Left lung (tissue), 10 donors: ENCODE results near the gene CLIP1. TPM values are rescaled to one million over a fixed set of nuclear protein-coding genes. Genes with fewer than 3 reads are reported as not detected.

ENCODE experiments used
- ATAC-seq: fragments of 200-7000 bp; cut with Tn5 transposase; one replicate; pipeline ENCODE4 v1.9.1; 2020; ENCODE audit warnings: moderate library complexity
- DNase-seq, 4 donors: peaks; one replicate each; pipeline ENCODE4 v3.0.0-alpha.2; 2013 to 2020
- H3K27ac ChIP-seq, 2 donors: fragments of 200-600 bp; sonication (generic) in 1 of 2; one replicate each; pipeline versions ENCODE4 v1.5.0 to v1.8.0; 2020 to 2021
- H3K27me3 ChIP-seq, 2 donors: fragments of 200-600 bp; sonication (generic) in 1 of 2; one replicate each; pipeline versions ENCODE4 v1.5.0 to v1.8.0; 2020 to 2021
- H3K36me3 ChIP-seq, 2 donors: fragments of 200-600 bp; sonication (generic) in 1 of 2; one replicate each; pipeline versions ENCODE4 v1.5.0 to v1.8.0; 2020 to 2021
- H3K4me1 ChIP-seq, 2 donors: fragments of 200-600 bp; one replicate each; pipeline ENCODE4 v1.8.0; 2021
- H3K4me3 ChIP-seq, 2 donors: fragments of 200-600 bp; sonication (generic) in 1 of 2; one replicate each; pipeline versions ENCODE4 v1.5.0 to v1.8.0; 2020 to 2021; ENCODE audit warnings: mild to moderate bottlenecking in 1 of 2
- H3K9me3 ChIP-seq, 2 donors: fragments of 200-600 bp; sonication (generic) in 1 of 2; one replicate each; pipeline versions ENCODE4 v1.5.0 to v1.8.0; 2020 to 2021
- intact Hi-C, 2 donors: fragments of 100-400 bp; cut with DNase I; formaldehyde crosslinking; loops; one replicate each; pipeline versions ENCODE4 v1.11.2 to v1.14.2; 2022
- polyA plus RNA-seq, 6 donors: library from polyadenylated mRNA; unstranded; fragments of 120-200 nt; gene quantifications; one replicate each; pipeline ENCODE4 v1.2.1, GENCODE V29; 2013; ENCODE audit not compliant: insufficient read length in 6 of 6
- total RNA-seq, 2 donors: library from RNA; stranded (reverse); fragmentation: NEBNext Ultra II Directional; extraction: Animal tissue kit (Norgen Biotek cat#: 25700); gene quantifications; one replicate each; pipeline ENCODE4 v1.2.1, GENCODE V29; 2021
- TF ChIP-seq, protein P1 (sequence below), 2 donors: fragments of 200-600 bp; sonication (generic) in 1 of 2; IDR thresholded peaks; one replicate each; pipeline versions ENCODE4 v1.5.0 to v1.8.0; 2021; ENCODE audit warnings: antibody characterized with exemption in 2 of 2
- donor health status: DM: no; HTN: yes; CAD: no.
- donor health status: DM: no; HTN: no; CAD: no.

The CLIP1 gene
- total and polyA plus RNA-seq, 8 donors: 31.2 to 104 (median 33.4) TPM

DNA sequence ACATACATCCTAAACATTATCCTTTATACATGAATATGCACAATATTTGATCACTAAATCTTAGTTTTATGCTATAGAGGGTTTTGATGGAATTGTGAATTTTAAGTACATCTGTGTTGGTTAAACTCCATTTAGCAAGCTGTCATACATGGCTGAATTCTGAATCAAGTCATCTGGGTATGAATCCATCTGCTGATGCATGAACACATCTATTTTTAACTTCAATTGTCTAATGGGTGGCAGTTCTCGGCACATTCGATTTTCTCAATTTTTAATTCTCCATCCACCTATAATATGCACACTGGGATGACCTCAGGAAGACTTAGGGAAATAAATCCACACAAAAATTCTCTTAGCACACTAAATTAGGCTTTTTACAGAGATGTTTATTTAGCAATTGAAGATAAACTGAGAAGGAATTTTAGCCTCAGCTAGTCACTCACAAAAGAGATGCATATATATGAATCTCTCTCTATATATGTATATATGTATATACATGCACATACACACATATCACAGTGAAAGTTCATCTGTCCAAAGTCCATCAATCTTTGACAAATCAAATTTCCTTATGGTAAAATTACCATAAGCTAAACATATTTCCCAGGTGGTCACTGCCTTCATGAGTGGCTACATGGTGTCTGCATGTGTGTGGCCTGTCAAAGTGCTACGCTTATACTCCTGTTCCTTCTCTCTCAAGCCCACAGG lies 111.7 kb downstream of the CLIP1 start:
- no peaks in the 10 kb centered on the region for H3K27me3 ChIP-seq
- no peak overlapping the region for H3K4me3 ChIP-seq
- TF ChIP-seq, protein P1, sequence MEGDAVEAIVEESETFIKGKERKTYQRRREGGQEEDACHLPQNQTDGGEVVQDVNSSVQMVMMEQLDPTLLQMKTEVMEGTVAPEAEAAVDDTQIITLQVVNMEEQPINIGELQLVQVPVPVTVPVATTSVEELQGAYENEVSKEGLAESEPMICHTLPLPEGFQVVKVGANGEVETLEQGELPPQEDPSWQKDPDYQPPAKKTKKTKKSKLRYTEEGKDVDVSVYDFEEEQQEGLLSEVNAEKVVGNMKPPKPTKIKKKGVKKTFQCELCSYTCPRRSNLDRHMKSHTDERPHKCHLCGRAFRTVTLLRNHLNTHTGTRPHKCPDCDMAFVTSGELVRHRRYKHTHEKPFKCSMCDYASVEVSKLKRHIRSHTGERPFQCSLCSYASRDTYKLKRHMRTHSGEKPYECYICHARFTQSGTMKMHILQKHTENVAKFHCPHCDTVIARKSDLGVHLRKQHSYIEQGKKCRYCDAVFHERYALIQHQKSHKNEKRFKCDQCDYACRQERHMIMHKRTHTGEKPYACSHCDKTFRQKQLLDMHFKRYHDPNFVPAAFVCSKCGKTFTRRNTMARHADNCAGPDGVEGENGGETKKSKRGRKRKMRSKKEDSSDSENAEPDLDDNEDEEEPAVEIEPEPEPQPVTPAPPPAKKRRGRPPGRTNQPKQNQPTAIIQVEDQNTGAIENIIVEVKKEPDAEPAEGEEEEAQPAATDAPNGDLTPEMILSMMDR (IDR thresholded peaks at IDR 0.05): no peak
- DNase-seq (no peak), ATAC-seq (no peak)
- no peak overlapping the region for H3K27ac ChIP-seq
- H3K9me3 ChIP-seq: no peaks in the 10 kb centered on the region
- intact Hi-C loops: no loop called here
- peaks cover 0 to 98% of the 10 kb centered on the region in 2 donors for H3K36me3 ChIP-seq
- H3K4me1 ChIP-seq: no peaks in the 10 kb centered on the region

DNA sequence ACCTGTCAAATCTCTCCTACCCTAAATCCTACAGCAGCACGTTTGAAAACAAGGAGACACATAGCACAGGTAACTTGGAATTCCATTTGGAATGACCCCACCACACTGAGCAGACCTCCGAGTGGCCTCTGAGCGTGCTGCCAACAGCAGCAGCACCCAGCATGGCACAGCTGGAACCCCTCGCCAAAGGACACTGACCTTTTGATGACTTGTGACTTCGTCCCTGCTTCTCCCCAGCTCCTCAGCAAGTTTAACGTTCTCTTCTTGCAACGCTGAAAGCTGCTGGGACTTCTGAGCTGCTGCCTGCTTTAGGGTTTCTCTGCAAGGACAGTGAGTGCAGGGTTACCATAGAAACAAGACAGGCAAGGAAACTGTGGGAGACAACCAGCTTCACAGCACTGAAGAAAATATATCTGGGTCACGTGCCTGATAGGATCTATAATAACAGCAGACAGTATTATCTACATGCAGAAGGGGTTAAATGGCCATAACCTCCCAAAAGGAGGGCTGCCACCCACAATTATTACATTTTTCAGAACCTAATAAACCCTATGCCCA lies 112.8 kb downstream of the CLIP1 start:
- DNase-seq: no peak
- Histone ChIP-seq H3K9me3 (no peaks in the 10 kb centered on the region), H3K4me3 (no peak overlapping the region), H3K27me3 (no peaks in the 10 kb centered on the region), H3K27ac (no peak overlapping the region), H3K4me1 (no peaks in the 10 kb centered on the region), H3K36me3 (peaks cover 0 to 98% of the 10 kb centered on the region in 2 donors)
- intact Hi-C loops: no loop called here
- TF ChIP-seq, protein P1 (IDR thresholded peaks at IDR 0.05): no peak
- ATAC-seq: no peak

DNA sequence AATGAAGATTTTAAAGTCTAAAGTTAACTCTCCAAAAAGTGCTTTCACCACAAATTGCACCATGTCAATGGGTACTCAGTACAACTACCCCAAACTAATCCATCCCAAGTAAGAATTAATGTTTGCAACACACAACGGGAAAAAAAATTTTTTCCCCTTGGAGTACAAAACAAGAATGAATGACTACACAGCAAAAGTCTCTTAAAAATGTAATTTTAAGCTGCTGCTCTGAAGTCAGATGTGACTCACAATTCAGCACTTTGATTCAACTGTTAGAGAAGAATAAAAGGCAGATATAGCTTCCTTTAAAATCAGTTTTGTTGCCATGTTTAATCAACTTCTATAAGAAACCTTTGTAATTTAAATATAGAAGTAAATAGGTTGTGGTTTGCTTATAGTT lies 113.7 kb downstream of the CLIP1 start:
- Histone ChIP-seq H3K9me3 (no peaks in the 10 kb centered on the region), H3K27me3 (no peaks in the 10 kb centered on the region), H3K4me3 (no peak overlapping the region), H3K4me1 (no peaks in the 10 kb centered on the region), H3K36me3 (peaks cover 0 to 97% of the 10 kb centered on the region in 2 donors), H3K27ac (no peak overlapping the region)
- ATAC-seq (no peak), DNase-seq (no peak)
- intact Hi-C loops: no loop called here
- TF ChIP-seq, protein P1 (IDR thresholded peaks at IDR 0.05): no peak

DNA sequence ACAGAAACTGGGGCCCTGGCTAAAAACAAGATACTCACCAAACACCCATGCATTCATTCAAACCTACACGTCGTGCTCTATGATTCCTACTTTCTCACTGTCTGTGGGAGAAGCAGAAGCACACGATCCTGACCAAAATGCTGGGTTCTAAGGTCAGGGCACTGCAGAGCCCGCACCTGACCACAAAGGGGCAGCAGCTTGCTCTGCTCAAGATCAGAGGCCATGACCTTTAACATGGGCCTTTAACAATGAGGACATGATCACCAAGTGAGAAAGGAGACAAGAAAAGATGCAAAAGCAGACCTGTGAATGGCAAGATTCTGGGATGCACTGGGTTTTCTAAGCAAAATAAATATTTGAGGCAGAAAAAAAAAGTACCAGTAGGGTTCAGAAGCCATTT lies 116.1 kb downstream of the CLIP1 start:
- TF ChIP-seq, protein P1 (IDR thresholded peaks at IDR 0.05): no peak
- no peaks in the 10 kb centered on the region for H3K9me3 ChIP-seq
- intact Hi-C loops: no loop called here
- DNase-seq (no peak), ATAC-seq (no peak)
- no peak overlapping the region for H3K27ac ChIP-seq
- peaks cover 0 to 97% of the 10 kb centered on the region in 2 donors for H3K36me3 ChIP-seq
- no peaks in the 10 kb centered on the region for H3K4me1 ChIP-seq
- H3K4me3 ChIP-seq: no peak overlapping the region
- no peaks in the 10 kb centered on the region for H3K27me3 ChIP-seq

DNA sequence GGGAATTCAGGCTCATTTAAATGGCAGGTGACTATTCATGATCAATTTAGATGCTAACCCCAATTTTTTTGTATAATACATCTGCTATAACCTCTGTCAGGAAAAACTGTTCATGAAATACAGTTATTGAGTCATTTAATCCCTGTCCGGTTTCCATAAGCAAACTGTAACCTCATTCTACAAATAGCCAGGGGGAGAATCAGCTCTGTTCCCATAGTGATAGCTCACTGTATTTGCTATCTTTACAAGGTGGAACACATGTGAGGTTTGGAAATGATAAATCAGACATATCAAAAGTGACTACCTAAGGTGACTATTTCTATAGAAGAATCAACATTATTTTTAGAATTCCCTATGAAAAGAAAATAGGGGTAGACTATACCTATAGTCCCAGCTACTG lies 117.5 kb downstream of the CLIP1 start:
- ATAC-seq (no peak), DNase-seq (no peak)
- Histone ChIP-seq H3K4me3 (no peak overlapping the region), H3K27me3 (no peaks in the 10 kb centered on the region), H3K4me1 (no peaks in the 10 kb centered on the region), H3K36me3 (peaks cover 0 to 92% of the 10 kb centered on the region in 2 donors), H3K27ac (no peak overlapping the region), H3K9me3 (no peaks in the 10 kb centered on the region)
- intact Hi-C loops: no loop called here
- TF ChIP-seq, protein P1 (IDR thresholded peaks at IDR 0.05): no peak
